ENCODE results near the gene DCXR. TPM values are rescaled to one million over a fixed set of nuclear protein-coding genes. Genes with fewer than 3 reads are reported as not detected.

Gene DCXR
- total RNA-seq, 4 donors from 2014 or later = 130 to 296 (median 223) TPM

GRCh38 chr17:82052638-82053059 lies 15.2 kb upstream of the DCXR start:
- TF ChIP-seq CTCF (IDR thresholded peaks at IDR 0.05 in 4 of 5, conservative IDR thresholded peaks at IDR 0.05 in 1 of 5) = no peak
- no peak for TF ChIP-seq POLR2A (IDR thresholded peaks at IDR 0.05)
- Histone ChIP-seq H3K4me1 (peaks cover 22 to 29% of the 10 kb centered on the region in 2 donors), H3K27me3 (no peaks in the 10 kb centered on the region), H3K4me3 (peak overlapping the region; percentile 64 to 74 (median 70)), H3K27ac (peak overlapping the region in 3 of 4 donors; percentile 60 to 72 (median 69)), H3K36me3 (peaks cover 0 to 67% of the 10 kb centered on the region in 2 donors), H3K9me3 (no peaks in the 10 kb centered on the region)
- no peak for DNase-seq
- ATAC-seq = no peak
- in situ Hi-C loops (cut with MboI; ENCODE audit: low sequenced_read_pairs in 4 of 4) = no loop called here
- intact Hi-C loops (cut with DNase I; ENCODE audit: low total_unique reads) = loop anchor here (5.0 kb wide), 1 partner anchor 45 kb away; the partner anchor contains the start of gene FASN

DNA sequence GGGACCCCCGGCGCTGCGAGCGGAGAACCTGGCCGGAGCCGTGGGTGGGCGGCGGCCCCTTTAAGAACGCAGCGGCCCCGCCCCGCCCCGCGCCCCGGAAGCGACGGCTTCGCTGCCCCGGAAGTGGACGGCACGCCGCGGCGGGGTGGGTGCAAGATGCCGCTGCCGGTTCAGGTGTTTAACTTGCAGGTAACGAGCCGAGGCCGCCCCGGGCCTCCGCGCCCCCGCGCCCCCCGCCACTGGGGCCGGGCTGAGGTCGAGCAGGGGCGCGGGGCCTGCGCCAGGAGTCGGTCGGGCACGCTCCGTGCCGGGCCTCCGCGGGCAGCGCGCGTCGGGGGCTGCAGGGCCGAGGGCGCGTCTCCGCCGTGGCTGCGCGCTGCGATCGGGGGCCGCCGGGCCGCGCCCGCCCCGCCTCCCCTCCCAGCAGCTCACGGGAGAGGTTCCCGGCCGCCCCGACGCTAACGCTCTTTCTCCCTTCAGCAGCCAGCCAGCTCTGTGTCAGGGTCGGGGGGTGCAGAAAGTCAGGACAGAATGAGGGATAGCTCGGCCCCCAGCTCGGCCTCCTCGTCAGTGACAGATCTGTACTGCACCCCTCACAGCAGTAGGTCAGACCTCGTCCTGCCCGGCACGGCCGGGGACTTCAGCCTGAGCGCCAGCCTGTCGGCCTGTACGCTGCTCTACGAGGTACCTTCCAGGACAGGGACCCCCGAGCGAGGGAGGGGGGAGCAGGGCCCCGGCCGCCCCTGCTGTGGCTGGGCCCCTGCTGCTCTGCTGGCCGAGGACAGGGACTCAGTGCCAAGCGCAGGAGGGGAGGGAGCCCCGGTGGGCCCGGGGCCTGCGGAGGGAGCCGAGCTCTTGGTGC lies 14.5 kb upstream of the DCXR start, which contains the start of the genes GPS1 and RFNG:
TSS of gene GPS1 (plus strand) at position 123 of the 862 bp plus-strand sequence. CDS start at position 157, 34 bp downstream.
TSS of gene RFNG (minus strand) at position 36 of the 862 bp plus-strand sequence. CDS start 45 bp downstream, outside the sequence.
- peaks cover 0 to 68% of the 10 kb centered on the region in 2 donors for H3K36me3 ChIP-seq
- H3K4me1 ChIP-seq = peaks cover 22 to 29% of the 10 kb centered on the region in 2 donors
- H3K27me3 ChIP-seq = no peaks in the 10 kb centered on the region
- TF ChIP-seq CTCF (IDR thresholded peaks at IDR 0.05 in 4 of 5, conservative IDR thresholded peaks at IDR 0.05 in 1 of 5) (no peak), POLR2A (IDR thresholded peaks at IDR 0.05) (peak; percentile 29 to 51)
- in situ Hi-C loops (cut with MboI; ENCODE audit: low sequenced_read_pairs in 4 of 4) (no loop called here), intact Hi-C loops (cut with DNase I; ENCODE audit: low total_unique reads) (loop anchor here (5.0 kb wide), 1 partner anchor 45 kb away; the partner anchor contains the start of gene FASN)
- no peaks in the 10 kb centered on the region for H3K9me3 ChIP-seq
- ATAC-seq (peak; percentile 76 to 85), DNase-seq (peak; percentile 46 to 68)
- peak within 1 kb of the TSS; percentile 66 to 87 (median 74) for H3K4me3 ChIP-seq
- H3K27ac ChIP-seq = peak within 1 kb of the TSS; percentile 43 to 72 (median 64)

DNA sequence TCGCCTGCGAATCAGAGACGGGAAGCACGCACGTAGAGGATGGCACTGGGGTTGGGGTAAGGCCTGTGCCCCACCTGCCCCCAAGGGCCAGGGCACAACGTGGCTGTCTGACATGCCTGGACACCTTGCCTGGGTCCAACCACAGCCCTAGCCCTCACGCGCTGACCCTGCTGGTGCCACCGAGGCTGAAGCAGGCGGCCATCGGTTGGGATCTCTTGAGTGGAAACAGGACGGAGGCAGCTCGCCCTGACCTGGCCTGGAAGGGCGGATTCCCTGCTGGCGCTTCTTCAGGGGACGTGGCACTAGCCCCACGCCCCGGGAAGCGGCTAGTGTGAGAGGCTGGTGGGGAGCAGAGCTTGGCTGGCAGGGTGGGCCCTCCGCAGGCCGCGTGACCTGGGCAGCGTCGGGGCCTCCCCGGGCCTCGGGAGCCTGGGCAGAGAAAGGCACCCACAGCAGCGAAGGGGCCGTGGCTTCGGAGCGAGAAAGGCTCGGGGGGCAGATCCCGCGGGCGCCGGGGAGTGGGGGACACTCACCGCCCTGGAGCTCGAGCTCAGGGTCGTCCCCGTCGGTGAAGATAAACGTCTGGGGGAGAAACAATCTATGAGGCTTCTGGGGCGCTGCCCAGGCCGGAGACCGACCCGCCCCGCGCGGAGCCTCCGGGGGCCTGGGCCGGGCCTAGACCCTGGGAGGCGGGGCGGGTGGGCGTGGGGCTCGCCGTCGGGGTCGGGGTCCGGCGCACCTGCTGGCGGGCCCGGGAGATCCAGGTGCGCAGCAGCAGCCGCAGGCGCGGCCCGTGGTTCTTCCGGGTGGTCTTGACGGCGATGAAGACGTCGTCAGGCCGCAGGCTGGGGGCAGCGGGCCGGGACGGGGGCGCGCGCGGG lies 13.5 kb upstream of the DCXR start:
- Histone ChIP-seq H3K36me3 (peaks cover 0 to 63% of the 10 kb centered on the region in 2 donors), H3K27me3 (no peaks in the 10 kb centered on the region), H3K4me3 (peak overlapping the region; percentile 52 to 87 (median 74)), H3K4me1 (peaks cover 22 to 29% of the 10 kb centered on the region in 2 donors), H3K9me3 (no peaks in the 10 kb centered on the region), H3K27ac (peak overlapping the region; percentile 36 to 72 (median 58))
- ATAC-seq (peak; percentile 16 to 34), DNase-seq (no peak)
- in situ Hi-C loops (cut with MboI; ENCODE audit: low sequenced_read_pairs in 4 of 4) = no loop called here
- intact Hi-C loops (cut with DNase I; ENCODE audit: low total_unique reads) = loop anchor here (5.0 kb wide), 1 partner anchor 46 kb away; the partner anchor contains the start of gene FASN
- TF ChIP-seq CTCF (IDR thresholded peaks at IDR 0.05 in 4 of 5, conservative IDR thresholded peaks at IDR 0.05 in 1 of 5) (peak in 1 of 5 experiments; percentile 6), POLR2A (IDR thresholded peaks at IDR 0.05) (no peak)

DNA sequence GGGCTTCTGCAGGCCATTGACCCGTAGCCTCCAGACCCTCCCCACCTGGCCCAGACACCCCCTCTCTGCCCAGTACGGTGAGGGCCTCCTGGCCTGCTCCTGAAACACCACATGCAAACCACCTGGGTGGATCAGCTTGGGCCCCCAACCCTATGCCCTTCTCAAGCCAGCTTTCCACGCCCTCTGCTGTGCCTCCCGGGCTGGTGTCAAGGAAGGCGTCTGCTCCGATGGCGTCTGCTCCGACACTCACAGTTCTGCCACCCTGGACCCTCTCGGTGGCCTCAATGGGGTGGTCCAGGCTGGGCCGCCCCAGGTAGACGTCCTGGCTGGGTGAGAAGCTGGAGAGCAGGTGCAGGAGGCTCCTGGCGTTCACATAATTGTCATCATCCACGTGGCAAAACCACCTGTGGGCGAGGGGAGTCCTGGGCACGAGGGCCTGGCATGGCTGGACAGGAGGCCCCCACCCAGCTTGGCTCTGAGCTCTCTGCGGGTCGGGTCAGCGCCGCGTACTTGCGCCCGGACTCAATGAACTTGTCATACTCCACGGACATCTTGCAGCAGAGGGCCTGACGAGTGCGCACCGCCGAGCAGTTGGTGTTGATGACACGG lies 12.8 kb upstream of the DCXR start:
- intact Hi-C loops (cut with DNase I; ENCODE audit: low total_unique reads) = loop anchor here (5.0 kb wide), 1 partner anchor 47 kb away; the partner anchor contains the start of gene FASN
- H3K4me1 ChIP-seq = peaks cover 22 to 29% of the 10 kb centered on the region in 2 donors
- DNase-seq (no peak), ATAC-seq (no peak)
- peak overlapping the region; percentile 52 to 87 (median 74) for H3K4me3 ChIP-seq
- peaks cover 0 to 56% of the 10 kb centered on the region in 2 donors for H3K36me3 ChIP-seq
- TF ChIP-seq POLR2A (IDR thresholded peaks at IDR 0.05) (no peak), CTCF (IDR thresholded peaks at IDR 0.05 in 4 of 5, conservative IDR thresholded peaks at IDR 0.05 in 1 of 5) (no peak)
- in situ Hi-C loops (cut with MboI; ENCODE audit: low sequenced_read_pairs in 4 of 4) = no loop called here
- no peaks in the 10 kb centered on the region for H3K27me3 ChIP-seq
- H3K27ac ChIP-seq = peak overlapping the region in 3 of 4 donors; percentile 36 to 60 (median 56)
- no peaks in the 10 kb centered on the region for H3K9me3 ChIP-seq

All from gastrocnemius medialis (tissue), 4 donors.